SKM-1 treated with dmso at 0.1 percent for 144 hours (cell line): Measurements from ENCODE around the gene TMEM167B.
"Not testable (repeated sequence)": the region's sequence is repeated elsewhere in the genome, so short reads cannot be mapped to it uniquely, and the experiment has no call there.

Experiments
- DNase-seq: peaks from one replicate; lab custom pipeline; 2025; ENCODE audit not compliant: unreplicated experiment; lab: John Stamatoyannopoulos, UW

TMEM167B gene

GRCh38 chr1:109112652-109113285 is 22.2 kb downstream of the TMEM167B start:
- peak; percentile 80 for DNase-seq

- DNase-seq = no peak
Observed at GRCh38 chr1:109113590-109114341, 23.2 kb downstream of the TMEM167B start, which contains the start of gene ELAPOR1. TSS of gene ELAPOR1 (plus strand) at chr1:109114115. CDS start at chr1:109114184, 69 bp downstream.

GRCh38 chr1:109114342-109114674 is 23.7 kb downstream of the TMEM167B start:
- no peak for DNase-seq

GRCh38 chr1:109115685-109116084 is 25.1 kb downstream of the TMEM167B start:
- DNase-seq = no peak

GRCh38 chr1:109116286-109116685 is 25.7 kb downstream of the TMEM167B start:
- DNase-seq = no peak

- DNase-seq = no peak
Observed at GRCh38 chr1:109118089-109118488, 27.5 kb downstream of the TMEM167B start.

- DNase-seq = no peak
Observed at GRCh38 chr1:109120356-109120755, 29.8 kb downstream of the TMEM167B start.

GRCh38 chr1:109131059-109131458 is 40.5 kb downstream of the TMEM167B start:
- DNase-seq = no peak

GRCh38 chr1:109131800-109132199 is 41.2 kb downstream of the TMEM167B start:
- DNase-seq = no peak

GRCh38 chr1:109133002-109133706 is 42.6 kb downstream of the TMEM167B start:
- DNase-seq = no peak

GRCh38 chr1:109133815-109134214 is 43.3 kb downstream of the TMEM167B start:
- peak; percentile 66 for DNase-seq

GRCh38 chr1:109134423-109134822 is 43.9 kb downstream of the TMEM167B start:
- no peak for DNase-seq

- no peak for DNase-seq
Observed at GRCh38 chr1:109135940-109136339, 45.4 kb downstream of the TMEM167B start.

GRCh38 chr1:109136766-109137165 is 46.2 kb downstream of the TMEM167B start:
- DNase-seq = no peak

GRCh38 chr1:109137958-109138357 is 47.4 kb downstream of the TMEM167B start:
- no peak for DNase-seq

- peak; percentile 9 for DNase-seq
Observed at GRCh38 chr1:109138358-109138757, 47.8 kb downstream of the TMEM167B start.

GRCh38 chr1:109140392-109140791 is 49.8 kb downstream of the TMEM167B start:
- no peak for DNase-seq

- no peak for DNase-seq
Observed at GRCh38 chr1:109142260-109142659, 51.7 kb downstream of the TMEM167B start.

GRCh38 chr1:109142725-109143124 is 52.2 kb downstream of the TMEM167B start:
- not testable (repeated sequence) for DNase-seq
